WTC11 (cell line): Measurements from ENCODE around the gene ZNF771.

Experiments
- ATF6 ChIP-seq: sonication (generic); formaldehyde crosslinking; IDR thresholded peaks from 2 replicates; pipeline ENCODE4 v1.8.1; 2023; ENCODE audit warnings: mild to moderate bottlenecking, missing genetic modification reagents
- STAT6 ChIP-seq: sonication (generic); formaldehyde crosslinking; conservative IDR thresholded peaks from 2 replicates; pipeline ENCODE4 v1.8.1; 2023; ENCODE audit warnings: mild to moderate bottlenecking, low read depth, missing genetic modification reagents, moderate library complexity
- USF2 ChIP-seq: sonication (generic); formaldehyde crosslinking; IDR thresholded peaks from 2 replicates; pipeline ENCODE4 v1.8.1; 2023; ENCODE audit warnings: mild to moderate bottlenecking, missing genetic modification reagents, moderate library complexity
- ZNF317 ChIP-seq: sonication (generic); formaldehyde crosslinking; IDR thresholded peaks from 2 replicates; pipeline ENCODE4 v1.8.1; 2023; ENCODE audit warnings: low read depth, mild to moderate bottlenecking, moderate library complexity, missing genetic modification reagents, borderline replicate concordance

GRCh38 chr16:30444231-30445148 lies 37.1 kb downstream of the ZNF771 start:
- TF ChIP-seq USF2 (CRISPR knock-in tag) (no peak), STAT6 (CRISPR knock-in tag) (no peak), ZNF317 (no peak), ATF6 (CRISPR knock-in tag) (no peak)
